WTC11 (cell line): ENCODE measurements around the gene RPTOR.

ENCODE experiments used
- ATF6 ChIP-seq: sonication (generic); formaldehyde crosslinking; IDR thresholded peaks from 2 replicates; pipeline ENCODE4 v1.8.1; 2023; ENCODE audit warnings: mild to moderate bottlenecking, missing genetic modification reagents
- CBFB ChIP-seq: sonication (generic); formaldehyde crosslinking; IDR thresholded peaks from 2 replicates; pipeline ENCODE4 v1.8.1; 2022; ENCODE audit warnings: mild to moderate bottlenecking, low read depth, missing genetic modification reagents
- CREB1 ChIP-seq: sonication (generic); formaldehyde crosslinking; IDR thresholded peaks from 2 replicates; pipeline ENCODE4 v1.8.0; 2023; ENCODE audit warnings: mild to moderate bottlenecking, missing genetic modification reagents
- CTCF ChIP-seq: fragments of 200-600 bp; IDR thresholded peaks from 2 replicates; pipeline ENCODE4 v1.8.0; 2022; ENCODE audit warnings: antibody characterized with exemption
- IRF1 ChIP-seq: sonication (generic); formaldehyde crosslinking; IDR thresholded peaks from 2 replicates; pipeline ENCODE4 v1.8.0; 2023; ENCODE audit warnings: missing genetic modification reagents
- JUN ChIP-seq: sonication (generic); formaldehyde crosslinking; IDR thresholded peaks from 2 replicates; pipeline ENCODE4 v1.8.0; 2023; ENCODE audit warnings: mild to moderate bottlenecking, missing genetic modification reagents
- NR2C2 ChIP-seq: sonication (generic); formaldehyde crosslinking; IDR thresholded peaks from 2 replicates; pipeline ENCODE4 v1.8.0; 2022; ENCODE audit warnings: mild to moderate bottlenecking, missing genetic modification reagents
- RELA ChIP-seq: sonication (generic); formaldehyde crosslinking; IDR thresholded peaks from 2 replicates; pipeline ENCODE4 v1.8.1; 2022; ENCODE audit warnings: missing genetic modification reagents, mild to moderate bottlenecking, borderline replicate concordance
- ZNF138 ChIP-seq: sonication (generic); formaldehyde crosslinking; conservative IDR thresholded peaks from 2 replicates; pipeline ENCODE4 v1.8.1; 2022; ENCODE audit warnings: mild to moderate bottlenecking, moderate library complexity, missing genetic modification reagents
- ZNF416 ChIP-seq: fragments of 250-450 bp; sonication (Bioruptor Pico); IDR thresholded peaks from 2 replicates; pipeline ENCODE4 v1.9.0; 2021; ENCODE audit warnings: mild to moderate bottlenecking, inconsistent platforms
- TF ChIP-seq, protein P1 (sequence below): sonication (generic); formaldehyde crosslinking; conservative IDR thresholded peaks from 2 replicates; pipeline ENCODE4 v1.8.1; 2023; ENCODE audit warnings: mild to moderate bottlenecking, low read depth, missing genetic modification reagents, moderate library complexity
- TF ChIP-seq, protein P2 (sequence below): sonication (generic); formaldehyde crosslinking; IDR thresholded peaks from 2 replicates; pipeline ENCODE4 v1.8.1; 2022; ENCODE audit warnings: mild to moderate bottlenecking, missing genetic modification reagents, moderate library complexity, borderline replicate concordance
- TF ChIP-seq, protein P3 (sequence below): sonication (generic); formaldehyde crosslinking; IDR thresholded peaks from 2 replicates; pipeline ENCODE4 v1.8.0; 2022; ENCODE audit warnings: missing genetic modification reagents

DNA sequence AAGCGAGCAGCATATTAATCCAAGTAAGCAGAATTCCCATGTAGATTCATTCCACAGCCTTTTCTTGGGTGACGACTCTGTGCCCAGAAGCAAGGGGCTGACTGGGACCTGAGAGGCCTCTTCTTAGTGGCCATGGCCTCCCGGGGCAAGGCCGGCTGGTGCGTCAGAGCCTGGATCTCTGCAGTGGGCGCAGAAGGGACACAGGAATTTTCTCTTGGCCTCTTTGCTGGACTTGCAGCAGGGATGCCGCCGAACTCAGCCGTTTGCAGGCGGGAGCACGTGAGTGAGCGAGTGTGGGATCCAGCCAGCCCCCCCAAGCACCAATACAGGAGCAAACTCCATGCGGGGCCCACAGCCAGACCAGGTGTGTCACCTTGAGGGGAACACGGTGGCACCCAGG lies 151.8 kb downstream of the RPTOR start:
- TF ChIP-seq, protein P1, sequence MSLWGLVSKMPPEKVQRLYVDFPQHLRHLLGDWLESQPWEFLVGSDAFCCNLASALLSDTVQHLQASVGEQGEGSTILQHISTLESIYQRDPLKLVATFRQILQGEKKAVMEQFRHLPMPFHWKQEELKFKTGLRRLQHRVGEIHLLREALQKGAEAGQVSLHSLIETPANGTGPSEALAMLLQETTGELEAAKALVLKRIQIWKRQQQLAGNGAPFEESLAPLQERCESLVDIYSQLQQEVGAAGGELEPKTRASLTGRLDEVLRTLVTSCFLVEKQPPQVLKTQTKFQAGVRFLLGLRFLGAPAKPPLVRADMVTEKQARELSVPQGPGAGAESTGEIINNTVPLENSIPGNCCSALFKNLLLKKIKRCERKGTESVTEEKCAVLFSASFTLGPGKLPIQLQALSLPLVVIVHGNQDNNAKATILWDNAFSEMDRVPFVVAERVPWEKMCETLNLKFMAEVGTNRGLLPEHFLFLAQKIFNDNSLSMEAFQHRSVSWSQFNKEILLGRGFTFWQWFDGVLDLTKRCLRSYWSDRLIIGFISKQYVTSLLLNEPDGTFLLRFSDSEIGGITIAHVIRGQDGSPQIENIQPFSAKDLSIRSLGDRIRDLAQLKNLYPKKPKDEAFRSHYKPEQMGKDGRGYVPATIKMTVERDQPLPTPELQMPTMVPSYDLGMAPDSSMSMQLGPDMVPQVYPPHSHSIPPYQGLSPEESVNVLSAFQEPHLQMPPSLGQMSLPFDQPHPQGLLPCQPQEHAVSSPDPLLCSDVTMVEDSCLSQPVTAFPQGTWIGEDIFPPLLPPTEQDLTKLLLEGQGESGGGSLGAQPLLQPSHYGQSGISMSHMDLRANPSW (CRISPR knock-in tag): no peak
- TF ChIP-seq JUN (CRISPR knock-in tag): no peak
- no peak for TF ChIP-seq CREB1 (CRISPR knock-in tag)
- no peak for TF ChIP-seq CTCF
- no peak for TF ChIP-seq ZNF138 (CRISPR knock-in tag)
- no peak for TF ChIP-seq CBFB (CRISPR knock-in tag)
- TF ChIP-seq ATF6: no peak
- no peak for TF ChIP-seq NR2C2
- TF ChIP-seq, protein P2, sequence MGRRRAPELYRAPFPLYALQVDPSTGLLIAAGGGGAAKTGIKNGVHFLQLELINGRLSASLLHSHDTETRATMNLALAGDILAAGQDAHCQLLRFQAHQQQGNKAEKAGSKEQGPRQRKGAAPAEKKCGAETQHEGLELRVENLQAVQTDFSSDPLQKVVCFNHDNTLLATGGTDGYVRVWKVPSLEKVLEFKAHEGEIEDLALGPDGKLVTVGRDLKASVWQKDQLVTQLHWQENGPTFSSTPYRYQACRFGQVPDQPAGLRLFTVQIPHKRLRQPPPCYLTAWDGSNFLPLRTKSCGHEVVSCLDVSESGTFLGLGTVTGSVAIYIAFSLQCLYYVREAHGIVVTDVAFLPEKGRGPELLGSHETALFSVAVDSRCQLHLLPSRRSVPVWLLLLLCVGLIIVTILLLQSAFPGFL (CRISPR knock-in tag): no peak
- TF ChIP-seq ZNF416: no peak
- TF ChIP-seq IRF1 (CRISPR knock-in tag): no peak
- TF ChIP-seq, protein P3, sequence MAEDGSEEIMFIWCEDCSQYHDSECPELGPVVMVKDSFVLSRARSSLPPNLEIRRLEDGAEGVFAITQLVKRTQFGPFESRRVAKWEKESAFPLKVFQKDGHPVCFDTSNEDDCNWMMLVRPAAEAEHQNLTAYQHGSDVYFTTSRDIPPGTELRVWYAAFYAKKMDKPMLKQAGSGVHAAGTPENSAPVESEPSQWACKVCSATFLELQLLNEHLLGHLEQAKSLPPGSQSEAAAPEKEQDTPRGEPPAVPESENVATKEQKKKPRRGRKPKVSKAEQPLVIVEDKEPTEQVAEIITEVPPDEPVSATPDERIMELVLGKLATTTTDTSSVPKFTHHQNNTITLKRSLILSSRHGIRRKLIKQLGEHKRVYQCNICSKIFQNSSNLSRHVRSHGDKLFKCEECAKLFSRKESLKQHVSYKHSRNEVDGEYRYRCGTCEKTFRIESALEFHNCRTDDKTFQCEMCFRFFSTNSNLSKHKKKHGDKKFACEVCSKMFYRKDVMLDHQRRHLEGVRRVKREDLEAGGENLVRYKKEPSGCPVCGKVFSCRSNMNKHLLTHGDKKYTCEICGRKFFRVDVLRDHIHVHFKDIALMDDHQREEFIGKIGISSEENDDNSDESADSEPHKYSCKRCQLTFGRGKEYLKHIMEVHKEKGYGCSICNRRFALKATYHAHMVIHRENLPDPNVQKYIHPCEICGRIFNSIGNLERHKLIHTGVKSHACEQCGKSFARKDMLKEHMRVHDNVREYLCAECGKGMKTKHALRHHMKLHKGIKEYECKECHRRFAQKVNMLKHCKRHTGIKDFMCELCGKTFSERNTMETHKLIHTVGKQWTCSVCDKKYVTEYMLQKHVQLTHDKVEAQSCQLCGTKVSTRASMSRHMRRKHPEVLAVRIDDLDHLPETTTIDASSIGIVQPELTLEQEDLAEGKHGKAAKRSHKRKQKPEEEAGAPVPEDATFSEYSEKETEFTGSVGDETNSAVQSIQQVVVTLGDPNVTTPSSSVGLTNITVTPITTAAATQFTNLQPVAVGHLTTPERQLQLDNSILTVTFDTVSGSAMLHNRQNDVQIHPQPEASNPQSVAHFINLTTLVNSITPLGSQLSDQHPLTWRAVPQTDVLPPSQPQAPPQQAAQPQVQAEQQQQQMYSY: no peak
- TF ChIP-seq RELA: no peak
